GM12801 (cell line): ENCODE data around the gene IMPA2.

Experiments
- TF ChIP-seq, protein P1 (sequence below): IDR thresholded peaks from one replicate; pipeline ENCODE4 v1.5.1; 2011; ENCODE audit warnings: control low read depth; ENCODE audit not compliant: insufficient read length; ENCODE audit errors: extremely low read depth

IMPA2 gene

DNA sequence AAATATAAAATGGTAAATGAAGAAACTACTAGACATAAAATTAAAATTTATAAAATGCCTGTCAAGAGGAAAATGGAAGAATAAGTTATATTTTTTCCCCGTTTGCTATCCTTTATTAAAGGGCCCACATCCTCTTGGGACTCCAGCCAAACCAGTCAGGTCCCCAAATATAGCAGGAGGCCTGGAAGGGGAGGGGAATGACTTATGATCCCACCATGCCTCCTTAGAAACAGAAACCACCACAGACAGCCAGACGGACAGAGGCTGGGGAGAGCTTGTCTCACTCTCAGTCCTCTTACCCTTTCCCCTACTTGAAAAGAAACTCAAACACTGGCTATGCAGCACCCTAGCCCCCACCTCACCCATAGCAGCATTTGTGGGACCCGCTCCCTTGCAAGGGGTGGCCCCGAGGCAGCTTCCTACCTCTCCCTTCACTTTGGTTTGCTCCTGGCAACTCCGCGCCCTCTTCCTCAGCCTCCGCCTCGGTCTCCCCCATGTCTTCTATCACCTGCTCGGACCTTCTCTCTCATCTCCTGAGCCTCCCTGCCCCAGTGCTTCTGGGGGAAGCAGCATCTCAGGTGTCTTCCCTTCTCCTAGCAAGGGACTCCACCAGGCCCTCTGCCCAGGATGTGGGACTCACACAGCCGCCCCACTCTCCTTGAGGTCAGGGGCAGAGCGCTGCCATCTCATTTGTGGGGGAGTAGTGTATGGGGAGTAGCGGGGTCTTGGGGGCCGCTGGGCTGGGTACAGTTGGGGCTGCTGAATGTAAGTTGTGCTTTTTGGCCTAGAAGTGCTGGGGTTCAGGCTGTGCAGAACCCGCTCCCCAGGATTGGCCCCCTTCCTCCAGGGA lies 75.0 kb downstream of the IMPA2 start:
- TF ChIP-seq, protein P1, sequence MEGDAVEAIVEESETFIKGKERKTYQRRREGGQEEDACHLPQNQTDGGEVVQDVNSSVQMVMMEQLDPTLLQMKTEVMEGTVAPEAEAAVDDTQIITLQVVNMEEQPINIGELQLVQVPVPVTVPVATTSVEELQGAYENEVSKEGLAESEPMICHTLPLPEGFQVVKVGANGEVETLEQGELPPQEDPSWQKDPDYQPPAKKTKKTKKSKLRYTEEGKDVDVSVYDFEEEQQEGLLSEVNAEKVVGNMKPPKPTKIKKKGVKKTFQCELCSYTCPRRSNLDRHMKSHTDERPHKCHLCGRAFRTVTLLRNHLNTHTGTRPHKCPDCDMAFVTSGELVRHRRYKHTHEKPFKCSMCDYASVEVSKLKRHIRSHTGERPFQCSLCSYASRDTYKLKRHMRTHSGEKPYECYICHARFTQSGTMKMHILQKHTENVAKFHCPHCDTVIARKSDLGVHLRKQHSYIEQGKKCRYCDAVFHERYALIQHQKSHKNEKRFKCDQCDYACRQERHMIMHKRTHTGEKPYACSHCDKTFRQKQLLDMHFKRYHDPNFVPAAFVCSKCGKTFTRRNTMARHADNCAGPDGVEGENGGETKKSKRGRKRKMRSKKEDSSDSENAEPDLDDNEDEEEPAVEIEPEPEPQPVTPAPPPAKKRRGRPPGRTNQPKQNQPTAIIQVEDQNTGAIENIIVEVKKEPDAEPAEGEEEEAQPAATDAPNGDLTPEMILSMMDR: no peak

DNA sequence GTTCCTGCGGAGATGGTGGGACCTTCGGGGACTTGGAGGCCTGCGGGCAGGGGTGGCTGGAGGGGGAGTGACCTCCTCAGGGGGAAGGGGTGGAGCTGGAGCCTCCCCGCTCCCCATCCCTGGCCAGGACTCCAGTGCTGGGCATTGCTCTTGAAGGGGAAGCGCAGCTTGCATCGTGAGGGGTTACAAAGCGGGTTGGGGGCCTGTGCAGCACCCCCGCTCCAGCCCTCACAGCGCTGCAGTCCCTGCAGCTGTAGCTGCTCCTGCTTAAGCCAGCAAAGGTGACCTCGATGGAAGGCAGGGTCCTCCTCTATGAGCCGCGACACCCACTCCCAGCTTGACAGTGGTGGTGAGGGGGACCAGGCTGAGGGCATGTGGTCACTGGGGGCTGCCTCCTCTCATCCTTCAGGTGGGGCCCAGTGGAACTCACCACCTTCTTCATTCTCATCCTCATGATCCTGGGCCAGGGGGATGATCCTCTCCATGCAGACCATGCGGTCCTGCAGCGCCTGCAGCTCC lies 75.6 kb downstream of the IMPA2 start:
- TF ChIP-seq, protein P1: no peak

DNA sequence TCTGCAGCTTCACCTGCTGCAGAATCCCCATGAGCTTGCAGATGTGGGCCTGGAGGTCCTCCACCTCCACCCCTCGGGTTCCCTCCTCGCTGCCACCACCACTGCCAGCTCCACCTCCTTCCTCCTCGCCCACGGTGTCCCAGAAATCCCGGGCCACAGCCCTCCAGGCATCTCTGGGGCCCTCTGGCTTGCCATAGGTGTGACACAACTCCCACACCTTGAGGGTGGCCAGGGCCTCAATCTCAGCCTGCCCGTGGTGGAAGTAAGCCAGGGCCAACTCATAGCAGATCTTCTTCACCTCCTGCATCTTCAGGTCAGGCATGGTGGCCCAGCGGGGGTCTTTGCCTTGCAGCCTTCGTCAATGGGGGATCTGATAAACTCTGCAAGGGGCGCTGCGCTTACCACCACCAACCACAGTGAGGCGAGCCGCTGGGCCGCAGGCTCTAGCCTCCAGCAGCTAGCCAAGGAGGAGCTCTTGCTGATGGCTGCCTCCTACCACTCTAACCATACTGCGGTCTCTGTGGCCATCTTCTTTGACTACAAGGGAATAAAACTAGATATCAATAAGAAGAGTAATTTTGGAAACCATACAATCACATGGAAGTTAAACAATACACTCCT lies 76.2 kb downstream of the IMPA2 start:
- TF ChIP-seq, protein P1: no peak

DNA sequence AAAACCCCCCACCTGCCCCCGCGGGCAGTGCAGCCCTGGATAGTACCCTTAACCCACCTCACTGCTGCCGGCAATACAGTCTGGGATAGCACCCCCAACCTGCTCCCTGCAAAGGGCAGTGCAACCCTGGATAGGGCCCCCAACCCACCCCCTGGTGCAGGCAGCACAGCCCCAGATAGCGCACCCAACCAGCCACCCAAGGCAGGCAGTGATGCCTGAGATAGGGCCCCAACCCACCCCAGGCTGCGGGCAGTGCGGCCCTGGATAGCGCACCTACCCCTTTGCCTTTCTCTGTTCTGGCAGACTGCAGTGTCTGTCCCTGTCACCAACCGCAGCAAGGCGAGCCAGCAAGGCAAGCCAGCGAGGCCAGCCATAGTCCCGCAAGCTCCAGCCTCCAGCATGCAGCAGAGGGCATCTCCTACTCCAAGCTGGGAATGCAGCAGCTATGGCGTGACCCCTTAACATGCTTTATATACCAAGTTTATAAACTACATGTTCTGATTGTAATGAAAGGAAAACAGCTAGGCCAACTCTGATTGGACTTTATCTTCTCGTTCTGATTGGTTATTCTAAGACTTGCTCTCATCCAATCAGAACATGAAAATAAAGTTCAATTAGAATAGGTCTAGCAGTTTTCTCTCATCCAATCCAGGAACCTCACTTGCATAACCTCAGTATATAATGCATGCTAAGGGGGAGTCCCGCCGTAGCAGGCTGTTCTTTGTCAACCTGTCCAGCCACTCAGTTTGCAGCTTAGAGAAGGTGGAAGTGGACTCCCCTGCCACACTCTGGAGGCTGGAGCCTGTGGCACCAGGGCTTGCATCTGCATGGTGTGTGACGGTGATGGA lies 78.3 kb downstream of the IMPA2 start:
- TF ChIP-seq, protein P1: no peak

DNA sequence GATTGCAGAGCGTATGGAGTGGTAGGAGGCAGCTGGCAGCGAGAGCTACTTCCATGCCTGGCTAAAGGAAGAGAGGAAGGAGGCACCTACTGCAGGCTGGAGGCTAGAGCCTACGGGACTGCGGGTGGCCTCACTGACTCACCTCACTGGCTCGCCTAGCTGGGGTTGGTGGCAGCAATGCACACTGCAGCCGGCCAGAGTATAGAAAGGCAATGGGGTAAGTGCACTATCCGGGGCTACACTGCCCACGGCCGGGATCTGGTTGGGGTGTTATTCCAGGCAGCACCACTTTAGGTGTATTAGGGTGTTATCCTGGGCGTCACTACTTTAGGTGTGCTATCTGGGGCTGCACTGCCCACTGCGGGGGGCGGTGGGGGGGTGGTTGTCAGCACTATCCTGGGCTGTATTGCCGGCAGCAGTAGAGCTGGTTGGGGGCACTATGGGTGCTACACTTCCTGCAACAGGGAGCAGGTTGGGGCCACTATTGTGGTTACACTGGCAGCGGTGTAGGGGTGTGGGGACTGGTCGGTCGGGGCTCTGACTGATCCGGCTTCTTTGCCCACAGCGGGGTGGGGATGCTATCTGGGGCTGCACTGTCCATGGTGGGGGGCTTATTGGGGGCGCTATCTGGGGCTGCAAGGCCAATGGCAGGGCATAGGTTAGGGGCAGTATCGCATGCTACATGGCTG lies 79.0 kb downstream of the IMPA2 start:
- TF ChIP-seq, protein P1: no peak

DNA sequence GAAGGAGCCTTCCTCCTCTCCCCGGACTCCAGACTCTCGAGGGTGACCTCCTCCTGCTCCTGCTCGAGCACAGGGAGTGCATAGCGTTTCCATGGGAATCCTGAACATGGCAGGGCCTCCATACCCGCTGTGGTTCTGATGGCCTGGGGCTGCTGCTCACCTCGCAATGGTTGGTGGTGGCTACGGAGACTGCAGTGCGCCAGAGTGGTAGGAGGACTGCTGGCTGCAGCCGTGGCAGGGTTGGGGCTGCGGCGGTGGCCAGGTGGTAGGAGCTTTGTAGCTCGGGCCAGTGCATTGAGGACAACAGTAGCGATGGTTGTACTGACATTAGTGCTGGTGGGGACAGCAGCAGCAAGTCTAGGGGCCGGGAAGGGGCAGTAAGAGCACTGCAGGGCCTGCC lies 80.4 kb downstream of the IMPA2 start:
- TF ChIP-seq, protein P1: no peak
